ENCODE results near the gene SRD5A1. TPM values are rescaled to one million over a fixed set of nuclear protein-coding genes. Genes with fewer than 3 reads are reported as not detected.

Gene SRD5A1
- total RNA-seq, 1 experiment from 2014 or later, result 43.6 TPM

GRCh38 chr5:6682239-6682638 lies 49.0 kb downstream of the SRD5A1 start:
- DNase-seq (ENCODE audit: low read depth), result no peak

DNA sequence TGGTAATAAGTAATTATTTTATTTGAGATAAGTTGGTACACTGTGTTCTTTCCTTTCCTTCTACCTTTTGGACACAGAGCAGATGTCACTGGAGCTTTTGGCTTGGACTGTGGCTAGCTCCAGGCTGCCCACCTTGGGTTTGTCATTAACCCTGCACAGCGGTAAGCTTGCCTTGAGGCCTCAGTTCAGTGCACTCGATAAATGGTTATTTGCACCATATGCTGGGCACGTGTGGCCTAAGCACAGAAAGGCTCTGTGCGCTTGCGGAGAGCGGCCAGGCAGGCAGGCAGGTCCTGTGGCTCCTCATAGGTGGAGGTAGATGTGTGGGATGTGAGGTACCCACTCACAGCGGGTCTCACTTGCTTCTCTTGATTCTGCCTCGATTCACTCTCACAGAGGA lies 50.0 kb downstream of the SRD5A1 start:
- DNase-seq (ENCODE audit: low read depth), result no peak

GRCh38 chr5:6684075-6684474 lies 50.8 kb downstream of the SRD5A1 start:
- no peak for DNase-seq (ENCODE audit: low read depth)

DNA sequence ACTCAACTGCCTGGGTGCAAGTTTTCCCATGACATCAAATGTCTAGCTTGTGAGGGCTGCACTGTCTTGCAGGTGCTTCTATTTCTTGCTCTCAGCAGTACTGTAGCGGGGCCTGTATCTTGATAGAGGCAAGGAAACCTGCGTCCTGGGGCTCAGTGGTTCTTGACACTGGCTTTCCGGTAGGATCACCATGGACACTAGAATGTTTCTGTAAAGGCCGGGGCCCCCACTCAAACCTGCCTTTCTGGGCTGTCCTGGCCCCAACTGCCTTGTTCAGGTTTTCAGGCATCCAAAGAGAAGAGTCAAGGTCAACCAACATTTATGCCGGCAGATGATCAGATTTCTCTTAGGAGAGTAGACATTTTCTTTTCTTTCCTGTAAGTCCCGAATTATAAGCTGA lies 53.3 kb downstream of the SRD5A1 start:
- no peak for DNase-seq (ENCODE audit: low read depth)

- peak; percentile 44 for DNase-seq (ENCODE audit: low read depth)
Measured at GRCh38 chr5:6686915-6687409, 53.7 kb downstream of the SRD5A1 start.

DNA sequence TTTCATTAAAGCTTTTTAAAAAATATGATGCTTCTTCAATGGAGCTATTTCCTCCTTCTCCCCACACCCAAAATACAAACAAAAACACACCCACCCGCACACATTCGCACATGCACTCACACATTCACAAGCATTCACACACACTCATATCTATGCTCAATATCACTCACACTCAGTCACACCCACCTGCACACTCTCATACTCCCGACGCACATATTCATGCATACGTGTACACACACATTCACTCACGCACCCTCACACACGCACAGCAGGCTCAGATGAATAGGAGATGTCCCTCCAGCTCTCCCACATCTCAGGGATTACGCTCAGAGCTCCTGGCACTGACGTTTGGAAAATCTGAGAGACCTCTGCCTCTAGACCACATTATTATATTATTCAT lies 54.3 kb downstream of the SRD5A1 start:
- no peak for DNase-seq (ENCODE audit: low read depth)

DNA sequence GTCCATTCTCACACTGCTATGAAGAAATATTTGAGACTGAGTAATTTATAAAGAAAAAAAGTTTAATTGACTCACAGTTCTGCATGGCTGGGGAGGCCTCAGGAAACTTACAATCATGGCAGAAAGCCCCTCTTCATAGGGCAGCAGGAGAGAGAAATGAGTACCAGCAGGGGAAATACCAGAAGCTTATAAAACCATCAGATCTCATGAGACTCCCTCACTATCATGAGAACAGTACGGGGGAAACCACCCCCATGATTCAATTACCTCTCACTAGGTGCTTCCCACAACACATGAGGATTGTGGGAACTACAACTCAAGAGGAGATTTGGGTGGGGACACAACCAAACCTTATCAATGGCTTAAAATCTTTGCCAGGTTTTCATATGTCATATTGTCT lies 59.7 kb downstream of the SRD5A1 start:
- no peak for DNase-seq (ENCODE audit: low read depth)

GRCh38 chr5:6698696-6699095 lies 65.5 kb downstream of the SRD5A1 start:
- DNase-seq (ENCODE audit: low read depth), result no peak

- no peak for DNase-seq (ENCODE audit: low read depth)
Measured at GRCh38 chr5:6699357-6699756, 66.1 kb downstream of the SRD5A1 start.

DNA sequence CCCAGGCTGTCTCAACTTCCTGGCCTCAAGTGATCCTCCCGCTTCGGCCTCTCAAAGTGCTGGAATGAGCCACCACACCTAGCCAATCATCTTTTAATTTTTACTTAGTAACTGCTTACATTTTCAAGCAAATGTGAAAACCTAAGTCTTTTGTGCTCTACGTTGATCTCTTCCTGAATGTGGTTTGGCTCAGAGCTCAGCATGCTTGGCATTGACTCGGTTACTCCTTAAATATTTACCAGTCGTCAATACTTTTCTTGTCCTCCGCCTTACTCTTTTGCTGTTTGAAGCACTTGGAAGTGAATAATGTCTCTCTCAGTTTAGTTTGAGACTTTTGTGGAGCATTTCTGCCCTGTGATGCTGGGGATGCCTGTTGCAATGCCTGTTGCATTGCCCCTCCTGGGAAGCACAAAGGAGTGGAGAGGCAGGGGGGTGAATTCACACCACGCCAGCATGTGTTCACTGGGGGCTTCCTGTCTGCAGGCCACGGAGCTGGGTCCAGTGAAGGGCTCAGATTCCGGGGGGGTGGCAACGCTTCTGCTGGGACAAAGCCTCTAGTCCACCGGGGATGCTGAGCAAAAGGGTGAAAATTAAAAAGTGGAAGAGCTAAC lies 66.9 kb downstream of the SRD5A1 start:
- DNase-seq (ENCODE audit: low read depth), result no peak

DNA sequence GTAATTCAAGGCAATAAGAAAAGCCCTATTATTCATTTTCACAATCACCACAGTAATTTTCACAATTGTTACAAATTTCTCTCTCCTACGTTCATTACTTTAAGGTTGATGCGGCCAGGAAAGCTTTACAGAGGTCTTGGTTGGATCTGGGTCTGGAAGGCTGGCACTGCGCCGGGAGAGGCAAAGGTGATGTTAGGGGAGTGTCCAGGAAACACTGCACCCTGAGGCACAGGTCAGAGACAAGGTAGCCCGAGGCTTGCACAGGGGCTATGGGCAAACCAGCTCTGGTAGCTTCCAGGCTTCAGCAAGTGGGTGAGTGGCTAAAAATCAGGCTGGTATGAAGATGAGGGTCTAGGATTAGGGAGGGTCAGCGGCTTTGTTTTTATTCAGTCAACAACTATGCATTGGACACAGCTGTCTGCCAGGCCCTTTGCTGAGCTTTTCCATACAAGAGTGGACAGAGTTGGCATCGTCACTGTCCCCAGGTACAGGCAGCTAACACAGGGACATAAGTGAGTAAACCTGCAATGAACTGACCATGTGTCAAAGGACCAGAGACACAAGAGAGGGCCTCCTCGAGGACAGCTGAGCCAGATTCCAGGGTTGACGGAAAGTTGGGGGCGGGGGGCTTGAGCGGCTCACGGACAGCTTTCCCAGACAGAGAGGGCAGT lies 67.6 kb downstream of the SRD5A1 start:
- no peak for DNase-seq (ENCODE audit: low read depth)

DNA sequence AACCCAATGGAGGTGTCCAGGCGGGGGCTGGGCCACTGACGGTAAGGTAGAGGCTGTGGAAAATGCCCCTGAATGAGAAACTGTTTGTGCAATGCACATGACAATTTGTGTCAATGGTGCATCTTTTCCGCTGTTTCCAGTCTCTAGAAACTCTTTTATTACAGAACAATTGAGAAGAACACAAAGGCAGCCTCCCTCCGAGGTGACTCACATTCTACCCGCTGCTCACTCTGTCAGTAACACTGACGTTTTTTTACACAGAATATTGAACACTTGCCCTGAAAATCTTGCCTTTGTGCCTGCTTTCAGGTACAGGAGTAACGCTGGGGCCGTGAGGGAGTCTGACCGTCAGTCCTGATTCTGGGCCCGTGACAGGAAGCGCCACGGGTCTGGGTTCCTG lies 68.3 kb downstream of the SRD5A1 start:
- DNase-seq (ENCODE audit: low read depth), result no peak

DNA sequence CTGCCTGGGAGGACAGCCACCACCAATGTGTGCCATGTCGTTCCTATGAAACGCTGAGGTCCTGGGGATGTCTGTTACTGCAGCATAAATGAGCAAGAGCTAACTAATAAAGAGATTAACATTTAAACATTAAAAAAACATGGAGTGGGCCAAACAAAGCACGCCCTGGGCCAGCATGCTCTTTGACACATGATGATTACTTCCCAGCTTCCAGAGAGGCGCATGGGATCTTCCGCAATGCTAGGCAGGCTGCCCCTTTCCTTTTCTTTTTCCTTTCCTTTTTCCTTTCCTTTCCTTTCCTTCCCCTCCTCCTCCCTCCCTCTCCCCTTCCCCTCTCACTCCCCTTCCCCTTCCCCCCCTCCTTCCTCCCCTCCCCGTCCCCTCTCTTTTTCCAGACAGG lies 69.4 kb downstream of the SRD5A1 start:
- DNase-seq (ENCODE audit: low read depth), result no peak

- DNase-seq (ENCODE audit: low read depth), result no peak
Measured at GRCh38 chr5:6703806-6704205, 70.6 kb downstream of the SRD5A1 start.

- peak; percentile 87 for DNase-seq (ENCODE audit: low read depth)
Measured at GRCh38 chr5:6704361-6704851, 71.2 kb downstream of the SRD5A1 start.

DNA sequence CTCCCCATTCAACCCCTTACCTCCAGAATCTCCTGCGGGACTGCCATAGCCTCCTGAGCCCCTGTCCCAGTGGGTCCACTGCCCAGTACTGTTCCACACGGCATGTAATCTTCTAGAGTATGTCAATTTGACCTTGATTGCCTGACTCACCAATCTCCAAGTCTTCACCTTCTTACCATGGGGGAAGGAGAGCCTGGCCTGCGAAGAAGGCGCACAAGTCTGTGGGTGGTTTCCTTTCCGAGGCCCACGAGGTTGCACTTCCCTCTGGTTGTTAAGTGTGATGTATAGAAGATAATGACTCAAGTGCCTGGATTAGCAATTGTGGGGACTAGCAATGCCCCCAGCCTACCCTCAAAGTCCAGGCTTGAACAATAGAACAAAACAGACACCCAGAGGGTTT lies 71.8 kb downstream of the SRD5A1 start:
- DNase-seq (ENCODE audit: low read depth), result no peak

GRCh38 chr5:6705959-6706358 lies 72.7 kb downstream of the SRD5A1 start:
- no peak for DNase-seq (ENCODE audit: low read depth)

GRCh38 chr5:6707852-6708251 lies 74.6 kb downstream of the SRD5A1 start:
- DNase-seq (ENCODE audit: low read depth), result no peak

GRCh38 chr5:6708814-6709213 lies 75.6 kb downstream of the SRD5A1 start:
- DNase-seq (ENCODE audit: low read depth), result no peak

- no peak for DNase-seq (ENCODE audit: low read depth)
Measured at GRCh38 chr5:6710070-6710469, 76.8 kb downstream of the SRD5A1 start.

- no peak for DNase-seq (ENCODE audit: low read depth)
Measured at GRCh38 chr5:6710551-6711318, 77.5 kb downstream of the SRD5A1 start.

DNA sequence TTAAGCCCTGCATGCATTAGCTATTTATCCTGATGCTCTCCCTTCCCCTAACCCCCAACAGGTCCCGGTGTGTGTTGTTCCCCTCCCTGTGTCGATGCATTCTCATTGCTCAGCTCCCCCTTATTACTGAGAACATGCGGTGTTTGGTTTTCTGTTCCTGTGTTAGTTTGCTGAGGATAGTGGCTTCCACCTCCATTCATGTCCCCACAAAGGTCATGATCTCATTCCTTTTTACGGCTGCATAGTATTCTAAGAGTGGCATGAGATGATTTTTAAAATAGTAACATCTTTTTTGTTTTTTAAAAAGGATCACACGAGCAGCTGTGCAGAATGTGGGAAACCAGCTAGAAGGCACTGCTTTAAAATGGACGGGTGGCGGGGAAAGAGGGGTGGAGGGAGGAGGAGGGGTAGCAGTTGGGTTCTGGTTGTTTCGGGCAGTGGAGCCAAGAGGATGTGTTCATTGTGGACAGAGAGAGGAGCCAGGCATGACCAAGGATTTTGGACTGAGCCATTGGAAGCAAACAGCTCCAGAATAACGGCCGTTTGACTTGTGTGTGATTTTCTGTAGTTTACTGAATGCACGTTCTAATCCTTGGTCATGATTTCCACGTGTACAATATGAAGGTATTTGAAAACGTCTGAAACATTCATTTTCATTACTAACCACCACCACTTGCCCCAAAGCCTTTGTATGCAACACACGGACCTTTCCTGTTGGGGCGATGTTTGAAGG lies 78.3 kb downstream of the SRD5A1 start:
- no peak for DNase-seq (ENCODE audit: low read depth)
